Cardiac muscle cell (in vitro differentiated cells and primary cell): ENCODE data around the gene ARHGAP33. TPM values are rescaled to one million over a fixed set of nuclear protein-coding genes. Genes with fewer than 3 reads are reported as not detected.
A peak's percentile ranks its signal among the peaks of the same experiment; 100 is the strongest.

Experiments used
- DNase-seq, 2 donors: peaks; one replicate each; pipeline versions ENCODE4 v3.0.0 to v3.0.0-alpha.2; 2010 to 2017; ENCODE audit warnings: low read depth in 1 of 2, low spot score in 1 of 2
- H3K27ac ChIP-seq: fragments of 200-600 bp; sonication (generic); 2 replicates; pipeline ENCODE4 v1.5.1; 2016
- H3K27me3 ChIP-seq: fragments of 200-600 bp; sonication (generic); 2 replicates; pipeline ENCODE4 v1.6.0; 2016; ENCODE audit warnings: control low read depth
- H3K36me3 ChIP-seq: fragments of 200-600 bp; sonication (generic); 2 replicates; pipeline ENCODE4 v1.5.1; 2016; ENCODE audit warnings: control low read depth
- H3K4me1 ChIP-seq: fragments of 200-600 bp; sonication (generic); 2 replicates; pipeline ENCODE4 v1.8.1; 2017; ENCODE audit warnings: low read depth, mild to moderate bottlenecking, mixed run types
- H3K4me3 ChIP-seq: fragments of 200-600 bp; sonication (generic); 2 replicates; pipeline ENCODE4 v1.5.1; 2016; ENCODE audit warnings: mild to moderate bottlenecking
- H3K9me3 ChIP-seq: fragments of 200-600 bp; sonication (generic); 2 replicates; pipeline ENCODE4 v1.5.1; 2017; ENCODE audit warnings: low read depth, mild to moderate bottlenecking, control low read depth
- polyA plus RNA-seq: library from polyadenylated mRNA; unstranded; fragments of >200 nt; fragmentation: Nextera tagmentation; extraction: Ambion mirVana; gene quantifications from 2 replicates; pipeline ENCODE4 v1.2.1, GENCODE V29; 2016
- total RNA-seq: library from RNA; depleted of rRNA; stranded (reverse); fragments of >200 nt; gene quantifications from 2 replicates; pipeline ENCODE4 v1.2.3, GENCODE V29; 2016
- TF ChIP-seq, protein P1 (sequence below): IDR thresholded peaks from 2 replicates; pipeline ENCODE4 v1.5.1; 2012; ENCODE audit warnings: low read depth, mild to moderate bottlenecking, low read length

Gene ARHGAP33
- total and polyA plus RNA-seq, 2 experiments from 2014 or later, result 16.1 to 47.4 TPM

DNA sequence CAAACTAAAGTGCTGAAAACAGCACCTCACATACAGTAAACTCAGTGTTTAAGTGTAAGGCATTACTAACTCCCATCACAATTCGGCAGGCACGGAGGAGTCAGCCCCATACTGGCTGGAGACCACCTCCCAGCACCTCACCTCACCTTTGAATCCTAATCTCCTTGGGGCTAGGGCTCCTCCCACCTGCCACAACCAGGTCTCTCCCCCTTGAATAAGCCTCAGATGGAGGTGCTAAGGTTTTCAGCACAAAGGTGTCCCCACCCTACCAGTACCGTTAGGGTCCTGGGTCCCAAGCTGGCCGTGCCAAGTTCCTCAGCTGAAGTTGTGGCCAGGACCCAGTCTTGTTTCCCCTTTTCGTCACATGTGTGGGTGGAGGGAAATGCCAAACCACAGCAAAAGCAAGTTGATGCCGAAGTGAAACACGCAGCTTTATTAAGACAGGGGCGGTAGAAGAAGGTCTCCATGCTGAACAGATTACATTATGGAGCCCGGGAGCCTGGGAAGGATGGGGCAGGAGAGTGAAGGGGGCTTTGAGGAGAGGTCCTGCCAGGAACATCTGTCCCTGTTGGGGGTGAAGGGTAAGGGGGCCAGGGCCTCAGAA lies 33.1 kb upstream of the ARHGAP33 start, which contains the start of gene IGFLR1:
Gene IGFLR1, minus strand, starts transcription at position 332 of the 604 bp plus-strand sequence. CDS start 1,272 bp downstream, outside the sequence.
- TF ChIP-seq, protein P1, sequence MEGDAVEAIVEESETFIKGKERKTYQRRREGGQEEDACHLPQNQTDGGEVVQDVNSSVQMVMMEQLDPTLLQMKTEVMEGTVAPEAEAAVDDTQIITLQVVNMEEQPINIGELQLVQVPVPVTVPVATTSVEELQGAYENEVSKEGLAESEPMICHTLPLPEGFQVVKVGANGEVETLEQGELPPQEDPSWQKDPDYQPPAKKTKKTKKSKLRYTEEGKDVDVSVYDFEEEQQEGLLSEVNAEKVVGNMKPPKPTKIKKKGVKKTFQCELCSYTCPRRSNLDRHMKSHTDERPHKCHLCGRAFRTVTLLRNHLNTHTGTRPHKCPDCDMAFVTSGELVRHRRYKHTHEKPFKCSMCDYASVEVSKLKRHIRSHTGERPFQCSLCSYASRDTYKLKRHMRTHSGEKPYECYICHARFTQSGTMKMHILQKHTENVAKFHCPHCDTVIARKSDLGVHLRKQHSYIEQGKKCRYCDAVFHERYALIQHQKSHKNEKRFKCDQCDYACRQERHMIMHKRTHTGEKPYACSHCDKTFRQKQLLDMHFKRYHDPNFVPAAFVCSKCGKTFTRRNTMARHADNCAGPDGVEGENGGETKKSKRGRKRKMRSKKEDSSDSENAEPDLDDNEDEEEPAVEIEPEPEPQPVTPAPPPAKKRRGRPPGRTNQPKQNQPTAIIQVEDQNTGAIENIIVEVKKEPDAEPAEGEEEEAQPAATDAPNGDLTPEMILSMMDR, result no peak
- H3K9me3 ChIP-seq, result no peaks in the 10 kb centered on the region
- peaks cover 7% of the 10 kb centered on the region for H3K36me3 ChIP-seq
- DNase-seq, result no peak
- peaks cover 3% of the 10 kb centered on the region for H3K4me1 ChIP-seq
- peak within 1 kb of the TSS; percentile 45 for H3K4me3 ChIP-seq
- H3K27ac ChIP-seq, result peak within 1 kb of the TSS; percentile 92
- no peaks in the 10 kb centered on the region for H3K27me3 ChIP-seq

GRCh38 chr19:35743640-35744429 lies 31.5 kb upstream of the ARHGAP33 start:
- no peaks in the 10 kb centered on the region for H3K27me3 ChIP-seq
- no peak for DNase-seq
- H3K4me3 ChIP-seq, result no peak overlapping the region
- no peaks in the 10 kb centered on the region for H3K9me3 ChIP-seq
- peaks cover 3% of the 10 kb centered on the region for H3K4me1 ChIP-seq
- no peak overlapping the region for H3K27ac ChIP-seq
- H3K36me3 ChIP-seq, result peaks cover under 1% of the 10 kb centered on the region
- TF ChIP-seq, protein P1, result no peak

DNA sequence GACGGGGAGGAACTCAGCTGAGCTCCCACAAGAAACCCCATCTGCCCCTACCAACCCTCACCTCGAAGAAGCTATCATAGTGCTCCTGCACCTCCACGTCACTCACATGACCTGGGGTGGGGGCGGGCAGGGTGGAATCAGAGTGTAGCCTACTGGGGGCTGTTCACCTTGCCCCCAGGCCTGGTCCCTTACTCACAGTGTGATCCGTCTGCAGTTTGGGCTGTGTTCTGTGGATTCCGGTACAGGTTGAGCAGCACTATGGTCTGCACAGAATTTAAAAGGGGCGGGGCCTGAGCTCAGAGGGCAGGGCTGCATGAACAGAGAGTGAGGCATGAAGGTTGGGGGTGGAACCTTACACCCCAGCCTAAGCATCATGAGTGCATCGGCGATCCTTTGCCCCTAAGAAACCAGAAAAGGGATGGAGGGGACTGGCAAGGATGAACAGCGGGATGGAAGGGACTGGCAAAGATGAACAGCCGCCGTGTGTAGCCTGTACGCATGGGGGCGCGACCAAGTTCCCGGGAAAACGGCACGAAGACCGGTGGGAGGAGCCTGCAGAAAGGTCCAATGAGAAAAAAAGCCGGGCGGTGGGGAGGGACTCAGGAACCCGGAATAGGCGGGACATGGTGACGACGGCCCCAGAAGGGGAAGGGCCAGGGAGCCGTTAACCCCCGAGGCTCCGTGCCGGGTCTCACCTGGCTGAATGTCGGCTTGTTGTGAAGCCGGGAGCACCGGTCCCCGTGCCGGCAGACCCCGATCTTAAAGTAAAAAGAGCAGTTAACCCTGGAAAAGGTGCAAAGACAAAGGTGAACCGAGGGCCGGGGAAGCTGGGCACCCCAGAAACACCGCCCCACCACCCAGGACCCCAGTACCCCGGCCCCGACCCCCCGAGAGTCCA lies 30.7 kb upstream of the ARHGAP33 start:
- TF ChIP-seq, protein P1, result peak; percentile 64
- Histone ChIP-seq H3K9me3 (no peaks in the 10 kb centered on the region), H3K36me3 (no peaks in the 10 kb centered on the region), H3K27ac (peak overlapping the region; percentile 98), H3K27me3 (no peaks in the 10 kb centered on the region), H3K4me3 (peak overlapping the region; percentile 76), H3K4me1 (peaks cover 3% of the 10 kb centered on the region)
- DNase-seq, result peak; percentile 97 to 99

DNA sequence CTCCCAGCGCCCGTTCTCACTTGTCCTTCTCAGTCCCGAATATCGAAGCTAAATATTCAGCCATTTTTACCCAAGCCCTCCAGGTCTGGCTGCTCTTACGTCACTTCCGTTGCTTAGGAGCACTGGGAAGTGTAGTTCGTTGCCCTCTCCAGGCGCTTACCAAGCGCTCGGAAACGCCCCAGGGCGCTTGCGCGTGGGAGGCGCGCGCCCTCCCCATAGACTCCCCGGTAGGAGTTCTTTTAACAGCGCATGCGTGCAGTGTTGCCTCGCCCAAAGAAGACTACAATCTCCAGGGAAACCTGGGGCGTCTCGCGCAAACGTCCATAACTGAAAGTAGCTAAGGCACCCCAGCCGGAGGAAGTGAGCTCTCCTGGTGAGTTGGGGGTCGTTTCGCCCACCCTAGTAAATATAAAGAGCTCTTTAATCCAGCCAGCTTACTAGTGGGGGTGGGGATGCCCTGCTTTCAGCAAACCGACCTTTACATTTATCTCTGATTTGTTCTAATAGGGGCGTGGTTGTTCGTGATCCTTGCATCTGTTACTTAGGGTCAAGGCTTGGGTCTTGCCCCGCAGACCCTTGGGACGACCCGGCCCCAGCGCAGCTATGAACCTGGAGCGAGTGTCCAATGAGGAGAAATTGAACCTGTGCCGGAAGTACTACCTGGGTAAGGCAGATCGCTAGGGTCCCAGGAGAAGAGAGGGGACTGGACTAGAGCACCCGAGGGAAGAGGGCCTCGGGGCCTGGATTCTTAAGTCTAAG lies 29.9 kb upstream of the ARHGAP33 start, which contains the start of the genes PSENEN and U2AF1L4:
Gene PSENEN, plus strand, starts transcription at position 324 of the 759 bp plus-strand sequence. Its CDS starts 280 bp downstream, at position 604.
Gene U2AF1L4, minus strand, starts transcription at position 91 of the 759 bp plus-strand sequence. Its CDS starts 27 bp downstream, at position 64.
- TF ChIP-seq, protein P1, result no peak
- Histone ChIP-seq H3K27ac (peak within 1 kb of the TSS; percentile 98), H3K27me3 (no peaks in the 10 kb centered on the region), H3K4me1 (no peaks in the 10 kb centered on the region), H3K36me3 (no peaks in the 10 kb centered on the region), H3K9me3 (no peaks in the 10 kb centered on the region), H3K4me3 (peak within 1 kb of the TSS; percentile 76)
- peak; percentile 100 for DNase-seq
